MM.1S (cell line): ENCODE results near the gene SPCS1.

Experiments
- DNase-seq: peaks from one replicate; pipeline ENCODE4 v3.0.0-alpha.2; 2015
- H2AFZ ChIP-seq: fragments of 300-600 bp; sonication (generic); 2 replicates; pipeline ENCODE4 v1.6.0; 2016; ENCODE audit warnings: antibody characterized with exemption, low read length
- H3F3A ChIP-seq: fragments of 300-600 bp; sonication (generic); 2 replicates; pipeline ENCODE4 v1.6.1; 2016; ENCODE audit warnings: mild to moderate bottlenecking, antibody characterized with exemption, low read length, moderate library complexity, mixed read lengths; ENCODE audit not compliant: insufficient read depth
- H3K27ac ChIP-seq: fragments of 300-600 bp; sonication (generic); 2 replicates; pipeline ENCODE4 v1.5.1; 2016; ENCODE audit warnings: mild to moderate bottlenecking, low read length
- H3K27me3 ChIP-seq: fragments of 300-600 bp; sonication (generic); replicated peaks from 2 replicates; pipeline ENCODE4 v1.6.0; 2016; ENCODE audit warnings: low read length; ENCODE audit not compliant: insufficient read depth
- H3K36me3 ChIP-seq: fragments of 300-600 bp; sonication (generic); replicated peaks from 2 replicates; pipeline ENCODE4 v1.6.1; 2016; ENCODE audit warnings: mild to moderate bottlenecking, low read length, mixed read lengths; ENCODE audit not compliant: insufficient read depth
- H3K4me1 ChIP-seq: fragments of 300-600 bp; sonication (generic); 2 replicates; pipeline ENCODE4 v1.6.1; 2016; ENCODE audit warnings: low read length, mixed read lengths
- H3K4me2 ChIP-seq: fragments of 300-600 bp; sonication (generic); 2 replicates; pipeline ENCODE4 v1.6.0; 2016; ENCODE audit warnings: low read depth, low read length
- H3K4me3 ChIP-seq: fragments of 300-600 bp; sonication (generic); 2 replicates; pipeline ENCODE4 v1.5.1; 2016; ENCODE audit warnings: low read length, mixed read lengths
- H3K79me2 ChIP-seq: fragments of 300-600 bp; sonication (generic); 2 replicates; pipeline ENCODE4 v1.6.1; 2016; ENCODE audit warnings: mixed run types, low read length, mixed read lengths
- H3K9ac ChIP-seq: fragments of 300-600 bp; sonication (generic); 2 replicates; pipeline ENCODE4 v1.6.1; 2016; ENCODE audit warnings: low read length, mixed read lengths
- H3K9me2 ChIP-seq: fragments of 300-600 bp; sonication (generic); replicated peaks from 2 replicates; pipeline ENCODE4 v1.6.1; 2016; ENCODE audit warnings: mild to moderate bottlenecking, low read length, mixed read lengths; ENCODE audit not compliant: insufficient read depth
- H3K9me3 ChIP-seq: fragments of 300-600 bp; sonication (generic); replicated peaks from 2 replicates; pipeline ENCODE4 v1.6.1; 2016; ENCODE audit warnings: mild to moderate bottlenecking, low read length, mixed read lengths; ENCODE audit not compliant: insufficient read depth
- H4K20me1 ChIP-seq: fragments of 300-600 bp; sonication (generic); 2 replicates; pipeline ENCODE4 v1.6.1; 2016; ENCODE audit warnings: mild to moderate bottlenecking, low read length, moderate library complexity, mixed read lengths; ENCODE audit not compliant: insufficient read depth
- CTCF ChIP-seq: fragments of 300-600 bp; sonication (generic); IDR thresholded peaks from 2 replicates; pipeline ENCODE4 v1.5.1; 2016; ENCODE audit warnings: antibody characterized with exemption, low read length, mixed read lengths
- EZH2 ChIP-seq: fragments of 300-600 bp; sonication (generic); optimal IDR thresholded peaks from 2 replicates; pipeline ENCODE3; 2017; ENCODE audit warnings: low read depth, mild to moderate bottlenecking, antibody characterized with exemption, low read length, mixed read lengths
- EZH2phosphoT487 ChIP-seq: fragments of 300-600 bp; sonication (generic); IDR thresholded peaks from 2 replicates; pipeline ENCODE4 v1.6.1; 2018; ENCODE audit warnings: antibody characterized with exemption, low read length

SPCS1 gene

GRCh38 chr3:52688266-52688665 is 17.6 kb upstream of the SPCS1 start:
- H3K9me2 ChIP-seq: no peaks in the 10 kb centered on the region
- no peak overlapping the region for H3K27ac ChIP-seq
- no peaks in the 10 kb centered on the region for H3K9me3 ChIP-seq
- peaks cover 6% of the 10 kb centered on the region; the same call in 1 of the 2 replicates for H4K20me1 ChIP-seq
- no peak overlapping the region for H3K9ac ChIP-seq
- peaks cover 48% of the 10 kb centered on the region for H3K4me1 ChIP-seq
- peaks cover 66% of the 10 kb centered on the region for H3F3A ChIP-seq
- peak overlapping the region; percentile 76 for H3K4me2 ChIP-seq
- no peaks in the 10 kb centered on the region for H3K27me3 ChIP-seq
- H3K4me3 ChIP-seq: no peak overlapping the region
- H2AFZ ChIP-seq: no peak overlapping the region
- H3K36me3 ChIP-seq: peaks cover 47% of the 10 kb centered on the region
- TF ChIP-seq EZH2: no peak
- TF ChIP-seq EZH2phosphoT487: no peak
- no peak for TF ChIP-seq CTCF
- peaks cover 94% of the 10 kb centered on the region for H3K79me2 ChIP-seq
- no peak for DNase-seq

GRCh38 chr3:52689151-52689550 is 16.8 kb upstream of the SPCS1 start:
- TF ChIP-seq EZH2: no peak
- TF ChIP-seq CTCF: no peak
- no peak for TF ChIP-seq EZH2phosphoT487
- peaks cover 93% of the 10 kb centered on the region for H3K79me2 ChIP-seq
- no peaks in the 10 kb centered on the region for H3K9me3 ChIP-seq
- peaks cover 54% of the 10 kb centered on the region for H3K36me3 ChIP-seq
- no peak for DNase-seq
- H3F3A ChIP-seq: peaks cover 72% of the 10 kb centered on the region
- H3K9me2 ChIP-seq: no peaks in the 10 kb centered on the region
- H4K20me1 ChIP-seq: peaks cover 9% of the 10 kb centered on the region; the same call in 1 of the 2 replicates
- no peaks in the 10 kb centered on the region for H3K27me3 ChIP-seq
- H3K4me3 ChIP-seq: no peak overlapping the region
- no peak overlapping the region for H3K9ac ChIP-seq
- peak overlapping the region; percentile 76; the same call in 1 of the 2 replicates for H3K4me2 ChIP-seq
- peaks cover 52% of the 10 kb centered on the region for H3K4me1 ChIP-seq
- peak overlapping the region; percentile 10; the same call in 1 of the 2 replicates for H3K27ac ChIP-seq
- H2AFZ ChIP-seq: no peak overlapping the region

- no peak for DNase-seq
- H2AFZ ChIP-seq: no peak overlapping the region
- peaks cover 60% of the 10 kb centered on the region for H3K4me1 ChIP-seq
- no peak overlapping the region for H3K9ac ChIP-seq
- H3K9me2 ChIP-seq: no peaks in the 10 kb centered on the region
- H3K79me2 ChIP-seq: peaks cover 94% of the 10 kb centered on the region
- H3K4me2 ChIP-seq: no peak overlapping the region
- peaks cover 14% of the 10 kb centered on the region for H4K20me1 ChIP-seq
- H3F3A ChIP-seq: peaks cover 76% of the 10 kb centered on the region
- TF ChIP-seq CTCF (no peak), EZH2phosphoT487 (no peak), EZH2 (no peak)
- no peak overlapping the region for H3K4me3 ChIP-seq
- peaks cover 65% of the 10 kb centered on the region for H3K36me3 ChIP-seq
- no peaks in the 10 kb centered on the region for H3K27me3 ChIP-seq
- H3K9me3 ChIP-seq: no peaks in the 10 kb centered on the region
- H3K27ac ChIP-seq: no peak overlapping the region
Observed at GRCh38 chr3:52690560-52690959, 15.3 kb upstream of the SPCS1 start.
